GM12892 (cell line): Measurements from ENCODE around the gene KIAA0825.
"Not testable (repeated sequence)": the region's sequence is repeated elsewhere in the genome, so short reads cannot be mapped to it uniquely, and the experiment has no call there.

Experiments
- DNase-seq: peaks from one replicate; pipeline ENCODE4 v3.0.0; 2011; ENCODE audit not compliant: insufficient read length
- FAIRE-seq: peaks from 2 replicates; lab custom pipeline; 2011; peaks lifted over from hg19 to GRCh38; lab: Jason Lieb, UNC
- POLR2A ChIP-seq: IDR thresholded peaks from 2 replicates; pipeline ENCODE4 v1.6.1; 2011; ENCODE audit warnings: low read depth, low read length, control low read depth
- POLR2AphosphoS5 ChIP-seq: IDR thresholded peaks from 2 replicates; pipeline ENCODE4 v1.6.1; 2011; ENCODE audit warnings: low read depth, low read length, control low read depth
- TAF1 ChIP-seq: IDR thresholded peaks from 2 replicates; pipeline ENCODE4 v1.6.1; 2011; ENCODE audit warnings: low read depth, mild to moderate bottlenecking, control low read depth, low read length, borderline replicate concordance

The KIAA0825 gene

DNA sequence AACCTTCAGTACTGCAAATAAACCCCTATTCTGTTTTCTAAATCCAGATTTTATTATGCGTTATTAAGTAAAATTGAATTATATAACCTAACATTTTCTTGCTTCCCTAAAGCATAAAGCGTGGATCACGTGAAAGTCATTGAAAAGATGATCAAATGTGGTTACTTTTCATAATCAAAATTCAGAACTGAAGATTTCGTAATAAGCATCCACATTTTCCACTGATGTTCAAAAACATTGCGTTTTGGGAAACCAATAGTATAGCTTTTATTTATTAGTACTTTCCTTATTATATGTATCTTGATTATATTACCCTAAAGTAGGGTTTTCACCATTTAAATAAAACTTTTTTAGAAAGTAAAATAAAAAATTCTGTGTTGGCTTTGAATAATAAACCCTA, 1.9 kb upstream of the KIAA0825 start:
- DNase-seq = no peak
- FAIRE-seq = no peak

DNA sequence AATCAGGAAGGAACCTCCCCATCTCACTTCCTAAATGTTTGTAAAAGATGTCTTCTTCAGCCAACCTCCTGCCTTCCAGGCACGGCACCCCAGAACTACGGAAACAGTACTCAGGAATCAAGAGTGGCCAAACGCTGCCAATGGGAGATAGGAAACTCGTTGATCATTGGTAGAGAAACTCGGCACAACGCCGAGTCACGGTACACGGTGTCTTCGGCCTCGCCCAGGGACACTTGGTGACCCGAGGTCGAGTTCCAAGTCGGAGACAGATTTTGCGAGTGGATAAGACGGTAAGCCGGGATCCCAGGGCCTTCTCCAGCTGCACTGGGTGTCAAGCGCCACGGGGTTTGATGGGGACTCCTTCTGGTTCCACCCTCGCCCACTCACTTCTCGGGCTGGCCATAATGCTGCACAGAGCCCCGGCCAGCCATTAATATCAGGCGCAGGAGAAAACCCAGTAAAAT, 343 bp downstream of the KIAA0825 start:
- peak; percentile 1 for DNase-seq
- TF ChIP-seq POLR2AphosphoS5 = no peak
- no peak for TF ChIP-seq TAF1
- no peak for TF ChIP-seq POLR2A
- FAIRE-seq = peak; percentile 48

More for the DNA sequence above, 1.9 kb upstream of the KIAA0825 start:
- TF ChIP-seq POLR2AphosphoS5 (no peak), POLR2A (no peak)

- DNase-seq (no peak), FAIRE-seq (no peak)
- TF ChIP-seq TAF1 (no peak), POLR2A (no peak), POLR2AphosphoS5 (no peak)
Measured at GRCh38 chr5:94615862-94616261, 2.5 kb downstream of the KIAA0825 start.

DNA sequence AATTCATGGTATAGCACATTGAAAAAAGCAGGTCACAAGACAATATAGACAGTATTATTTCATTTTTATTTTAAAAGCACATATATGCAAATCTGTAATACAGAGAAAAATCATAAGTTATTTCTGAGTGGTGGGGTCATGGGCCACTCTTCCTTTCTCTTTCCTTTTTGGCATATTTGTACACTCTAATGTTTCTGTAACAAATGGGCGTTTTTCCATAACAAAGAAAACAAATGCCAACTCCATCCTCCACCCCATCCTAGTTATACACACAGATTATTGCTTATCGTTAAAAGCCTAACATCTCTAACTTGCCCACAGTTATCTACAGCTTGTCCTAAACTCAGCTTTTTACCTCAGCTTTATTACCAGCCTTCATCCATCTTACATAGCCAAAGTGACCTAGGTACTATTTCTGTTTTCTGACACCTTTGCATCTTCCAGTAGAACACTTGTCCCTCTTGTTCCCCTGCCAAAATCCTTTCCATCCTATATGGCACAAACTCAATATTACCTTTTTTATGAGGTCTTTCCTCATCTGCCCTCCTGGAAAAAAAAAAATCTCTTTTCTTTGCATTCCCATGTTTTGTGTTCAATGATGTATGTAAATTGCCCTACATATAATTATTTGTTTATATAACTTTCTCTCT, 4.1 kb downstream of the KIAA0825 start:
- no peak for TF ChIP-seq POLR2AphosphoS5
- no peak for TF ChIP-seq TAF1
- no peak for TF ChIP-seq POLR2A
- no peak for FAIRE-seq

DNA sequence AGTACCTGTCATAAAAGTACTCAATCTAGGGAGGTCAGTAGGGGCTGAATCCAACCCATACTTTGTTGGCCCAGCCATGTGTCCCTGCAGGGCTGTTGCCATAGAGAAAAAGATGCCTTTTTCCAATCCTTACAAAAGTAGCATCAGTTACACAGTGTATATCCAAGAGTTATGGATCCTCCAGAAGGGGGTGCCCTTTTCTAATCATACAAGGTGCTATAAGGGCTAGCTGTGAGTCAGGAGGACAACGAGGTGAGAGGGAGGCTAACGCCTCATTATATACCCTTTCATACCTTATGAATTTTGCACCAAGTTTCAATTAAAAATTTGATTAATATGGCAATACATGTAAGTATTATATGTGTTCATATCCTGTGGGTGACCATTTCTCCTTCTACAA, 4.8 kb downstream of the KIAA0825 start:
- no peak for FAIRE-seq
- TF ChIP-seq TAF1 = no peak
- no peak for TF ChIP-seq POLR2A
- no peak for TF ChIP-seq POLR2AphosphoS5

More for the DNA sequence above, 4.1 kb downstream of the KIAA0825 start:
- DNase-seq = no peak

GRCh38 chr5:94595281-94595840, 23.0 kb downstream of the KIAA0825 start:
- FAIRE-seq (no peak), DNase-seq (no peak)
- TF ChIP-seq POLR2A = no peak
- TF ChIP-seq TAF1 = no peak
- TF ChIP-seq POLR2AphosphoS5 = no peak

More for the DNA sequence above, 4.8 kb downstream of the KIAA0825 start:
- no peak for DNase-seq

DNA sequence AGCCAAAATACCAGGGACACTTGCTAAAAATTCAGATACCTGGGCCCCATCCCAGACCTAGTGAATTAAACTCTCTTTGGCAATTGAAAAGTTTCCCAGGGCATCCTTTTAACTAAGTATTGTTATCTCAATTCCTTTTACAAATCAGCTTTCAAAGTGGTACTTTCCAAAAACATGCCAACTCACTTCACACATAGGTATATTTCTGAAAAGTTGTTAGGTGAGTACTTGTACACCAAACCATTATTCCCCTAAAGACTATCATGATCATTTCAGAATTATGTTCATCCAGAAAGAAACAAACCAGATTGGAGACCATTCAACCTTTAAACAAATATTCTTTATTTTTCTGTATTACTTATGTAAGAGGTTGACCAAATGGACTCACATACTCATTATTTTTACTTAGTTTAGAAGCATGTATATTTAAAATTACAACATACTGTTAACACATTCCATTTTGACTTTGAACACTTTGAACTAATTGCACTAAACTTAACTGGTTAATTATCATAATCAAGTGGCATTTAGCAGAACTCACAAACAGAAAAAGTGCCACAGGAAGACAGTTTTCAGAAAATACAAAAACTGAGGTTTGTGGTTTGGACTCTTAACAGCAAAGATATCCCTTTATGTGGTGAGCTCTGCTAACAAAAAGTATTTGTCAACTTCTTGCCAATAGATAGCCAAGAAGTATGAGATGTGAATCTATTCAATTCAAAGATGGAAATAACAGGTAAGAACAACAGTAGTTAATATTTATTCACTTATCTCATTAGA, 40.7 kb downstream of the KIAA0825 start:
- FAIRE-seq (peak; percentile 78), DNase-seq (no peak)

DNA sequence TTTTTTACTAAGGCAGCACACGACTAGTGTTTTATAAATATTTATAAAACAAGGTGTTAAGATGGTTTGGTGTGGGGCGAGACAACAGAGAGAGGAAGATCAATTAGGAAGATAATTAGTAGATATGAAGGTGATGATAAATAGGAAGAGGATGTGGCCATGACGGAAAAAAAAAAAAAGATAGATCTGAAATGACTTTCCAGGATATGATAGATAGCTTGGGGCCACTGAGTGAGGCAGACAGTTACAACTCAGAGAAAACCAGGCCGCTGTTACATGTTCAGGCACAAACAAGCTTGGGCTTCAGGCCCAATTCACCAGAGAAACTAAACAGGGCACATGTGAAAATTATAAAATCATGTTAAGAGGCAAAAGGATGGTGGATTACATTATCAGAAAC, 43.2 kb downstream of the KIAA0825 start:
- no peak for DNase-seq
- FAIRE-seq = no peak
- TF ChIP-seq POLR2AphosphoS5 (no peak), TAF1 (no peak), POLR2A (no peak)

More for the DNA sequence above, 40.7 kb downstream of the KIAA0825 start:
- TF ChIP-seq POLR2AphosphoS5 = no peak
- no peak for TF ChIP-seq POLR2A
- no peak for TF ChIP-seq TAF1

GRCh38 chr5:94573349-94573748, 45.1 kb downstream of the KIAA0825 start:
- not testable (repeated sequence) for DNase-seq, FAIRE-seq

- no peak for DNase-seq
- no peak for TF ChIP-seq POLR2A
- TF ChIP-seq POLR2AphosphoS5 = no peak
- TF ChIP-seq TAF1 = no peak
- FAIRE-seq = no peak
Measured at GRCh38 chr5:94571415-94571814, 47.0 kb downstream of the KIAA0825 start.

DNA sequence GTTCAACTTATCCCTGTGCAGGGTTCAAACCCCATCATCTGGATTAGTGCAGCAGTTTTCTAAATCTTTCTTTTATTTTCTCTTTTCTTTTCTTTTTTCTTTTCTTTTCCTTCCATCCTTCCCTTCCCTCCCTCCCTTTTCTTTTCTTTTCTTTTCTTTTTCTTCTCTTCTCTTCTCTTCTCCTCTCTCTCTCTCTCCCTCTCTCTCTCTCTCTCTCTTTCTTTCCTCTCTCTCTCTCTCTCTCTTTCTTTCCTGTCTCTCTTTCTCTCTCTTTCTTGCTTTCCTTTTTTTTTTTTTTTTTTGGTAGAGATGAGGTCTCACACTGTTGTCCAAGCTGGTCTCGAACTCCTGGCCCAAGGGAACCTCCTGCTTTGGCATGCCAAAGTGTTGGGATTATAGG, 53.6 kb downstream of the KIAA0825 start:
- DNase-seq = no peak
- FAIRE-seq = no peak

More for the DNA sequence above, 53.6 kb downstream of the KIAA0825 start:
- no peak for TF ChIP-seq POLR2AphosphoS5
- TF ChIP-seq TAF1 = no peak
- TF ChIP-seq POLR2A = no peak
